ENCODE measurements around the gene PHLDA1. TPM values are rescaled to one million over a fixed set of nuclear protein-coding genes. Genes with fewer than 3 reads are reported as not detected.
A peak's percentile ranks its signal among the peaks of the same experiment; 100 is the strongest.

Gene PHLDA1
- total and polyA plus RNA-seq, 2 experiments from 2014 or later: 35.7 to 36.2 TPM

- Histone ChIP-seq H3K9ac (no peak overlapping the region), H3K79me2 (ENCODE audit: insufficient read depth) (no peaks in the 10 kb centered on the region), H3K9me2 (ENCODE audit: insufficient read depth) (no peaks in the 10 kb centered on the region), H3K27ac (peak overlapping the region; percentile 60), H3K4me3 (no peak overlapping the region), H3K27me3 (replicated peaks; ENCODE audit: insufficient read depth) (no peaks in the 10 kb centered on the region), H3K4me2 (ENCODE audit: unreplicated experiment) (peak overlapping the region; percentile 4), H4K20me1 (ENCODE audit: insufficient read depth) (no peaks in the 10 kb centered on the region), H3K36me3 (ENCODE audit: low read depth) (no peaks in the 10 kb centered on the region), H3F3A (ENCODE audit: insufficient read depth) (peaks cover 44% of the 10 kb centered on the region), H3K4me1 (ENCODE audit: insufficient read depth) (peaks cover 35% of the 10 kb centered on the region), H2AFZ (no peak overlapping the region), H3K9me3 (ENCODE audit: low read depth) (no peaks in the 10 kb centered on the region)
- in situ Hi-C loops (cut with MboI): no loop called here
- DNase-seq: no peak
- WGBS, 2 experiments (ENCODE audit: low coverage in 1 of 2, low lambda C conversion rate in 2 of 2, missing lambda C conversion rate in 2 of 2): 93 to 94% methylated on average over 3 of the region's 3 CpGs
- no peak for TF ChIP-seq EZH2phosphoT487 (IDR thresholded peaks at IDR 0.05; ENCODE audit: insufficient read depth, low read depth)
- TF ChIP-seq EZH2 (IDR thresholded peaks at IDR 0.05; ENCODE audit: insufficient read depth, poor library complexity, severe bottlenecking): no peak
Observed at GRCh38 chr12:75997658-75998057, 33.9 kb downstream of the PHLDA1 start.

- H3K4me2 ChIP-seq (ENCODE audit: unreplicated experiment): peak overlapping the region; percentile 47
- H3K27me3 ChIP-seq (replicated peaks; ENCODE audit: insufficient read depth): no peaks in the 10 kb centered on the region
- H3K9me2 ChIP-seq (ENCODE audit: insufficient read depth): no peaks in the 10 kb centered on the region
- no peaks in the 10 kb centered on the region for H3K36me3 ChIP-seq (ENCODE audit: low read depth)
- in situ Hi-C loops (cut with MboI): no loop called here
- H3K4me1 ChIP-seq (ENCODE audit: insufficient read depth): peaks cover 35% of the 10 kb centered on the region
- 0 to 3% methylated on average over 1 of the region's 1 CpG for WGBS, 2 experiments (ENCODE audit: low coverage in 1 of 2, low lambda C conversion rate in 2 of 2, missing lambda C conversion rate in 2 of 2)
- H3K27ac ChIP-seq: peak overlapping the region; percentile 60
- H4K20me1 ChIP-seq (ENCODE audit: insufficient read depth): no peaks in the 10 kb centered on the region
- no peak overlapping the region for H3K4me3 ChIP-seq
- H3K79me2 ChIP-seq (ENCODE audit: insufficient read depth): no peaks in the 10 kb centered on the region
- TF ChIP-seq EZH2phosphoT487 (IDR thresholded peaks at IDR 0.05; ENCODE audit: insufficient read depth, low read depth) (no peak), EZH2 (IDR thresholded peaks at IDR 0.05; ENCODE audit: insufficient read depth, poor library complexity, severe bottlenecking) (no peak)
- peaks cover 44% of the 10 kb centered on the region for H3F3A ChIP-seq (ENCODE audit: insufficient read depth)
- H2AFZ ChIP-seq: peak overlapping the region; percentile 40
- no peak overlapping the region for H3K9ac ChIP-seq
- H3K9me3 ChIP-seq (ENCODE audit: low read depth): no peaks in the 10 kb centered on the region
- DNase-seq: peak; percentile 26
Observed at GRCh38 chr12:75996861-75997447, 34.6 kb downstream of the PHLDA1 start.

GRCh38 chr12:75995691-75996090 is 35.9 kb downstream of the PHLDA1 start:
- Histone ChIP-seq H3K4me1 (ENCODE audit: insufficient read depth) (peaks cover 35% of the 10 kb centered on the region), H3F3A (ENCODE audit: insufficient read depth) (peaks cover 44% of the 10 kb centered on the region), H4K20me1 (ENCODE audit: insufficient read depth) (no peaks in the 10 kb centered on the region), H3K9me3 (ENCODE audit: low read depth) (no peaks in the 10 kb centered on the region), H3K9ac (no peak overlapping the region), H3K9me2 (ENCODE audit: insufficient read depth) (no peaks in the 10 kb centered on the region), H3K4me3 (no peak overlapping the region), H3K36me3 (ENCODE audit: low read depth) (no peaks in the 10 kb centered on the region), H3K79me2 (ENCODE audit: insufficient read depth) (no peaks in the 10 kb centered on the region), H2AFZ (no peak overlapping the region), H3K27ac (no peak overlapping the region), H3K27me3 (replicated peaks; ENCODE audit: insufficient read depth) (no peaks in the 10 kb centered on the region), H3K4me2 (ENCODE audit: unreplicated experiment) (no peak overlapping the region)
- in situ Hi-C loops (cut with MboI): no loop called here
- DNase-seq: no peak
- TF ChIP-seq EZH2phosphoT487 (IDR thresholded peaks at IDR 0.05; ENCODE audit: insufficient read depth, low read depth): no peak
- no peak for TF ChIP-seq EZH2 (IDR thresholded peaks at IDR 0.05; ENCODE audit: insufficient read depth, poor library complexity, severe bottlenecking)

- Histone ChIP-seq H3K9me2 (ENCODE audit: insufficient read depth) (no peaks in the 10 kb centered on the region), H2AFZ (no peak overlapping the region), H3K36me3 (ENCODE audit: low read depth) (no peaks in the 10 kb centered on the region), H3K27ac (no peak overlapping the region), H3K4me3 (no peak overlapping the region), H3K27me3 (replicated peaks; ENCODE audit: insufficient read depth) (no peaks in the 10 kb centered on the region), H3K4me1 (ENCODE audit: insufficient read depth) (peaks cover 28% of the 10 kb centered on the region), H3K79me2 (ENCODE audit: insufficient read depth) (no peaks in the 10 kb centered on the region), H3K9ac (no peak overlapping the region), H4K20me1 (ENCODE audit: insufficient read depth) (no peaks in the 10 kb centered on the region), H3F3A (ENCODE audit: insufficient read depth) (peaks cover 30% of the 10 kb centered on the region), H3K9me3 (ENCODE audit: low read depth) (no peaks in the 10 kb centered on the region), H3K4me2 (ENCODE audit: unreplicated experiment) (no peak overlapping the region)
- WGBS, 2 experiments (ENCODE audit: low coverage in 1 of 2, low lambda C conversion rate in 2 of 2, missing lambda C conversion rate in 2 of 2): 76 to 78% methylated on average over 4 of the region's 4 CpGs
- TF ChIP-seq EZH2 (IDR thresholded peaks at IDR 0.05; ENCODE audit: insufficient read depth, poor library complexity, severe bottlenecking): no peak
- TF ChIP-seq EZH2phosphoT487 (IDR thresholded peaks at IDR 0.05; ENCODE audit: insufficient read depth, low read depth): no peak
- in situ Hi-C loops (cut with MboI): no loop called here
- no peak for DNase-seq
Observed at GRCh38 chr12:75994069-75994740, 37.4 kb downstream of the PHLDA1 start.

Measured in GM23248 (cell line).